ENCODE measurements around the gene GTF2H3.
"Not testable (repeated sequence)": the region's sequence is repeated elsewhere in the genome, so short reads cannot be mapped to it uniquely, and the experiment has no call there.

Gene GTF2H3

GRCh38 chr12:123633379-123634141, at the start of gene GTF2H3, which contains the start of gene EIF2B1:
GTF2H3 (plus strand) TSS chr12:123633829; CDS start chr12:123633860, 31 bp downstream.
EIF2B1 (minus strand) TSS chr12:123633686; CDS start chr12:123633557, 129 bp downstream.
- peak; percentile 91 for DNase-seq (ENCODE audit: low read depth)

GRCh38 chr12:123591702-123592481, 41.7 kb upstream of the GTF2H3 start:
- DNase-seq (ENCODE audit: low read depth) = no peak

- DNase-seq (ENCODE audit: low read depth) = no peak
Observed at GRCh38 chr12:123595729-123596128, 37.9 kb upstream of the GTF2H3 start.

GRCh38 chr12:123597100-123597499, 36.5 kb upstream of the GTF2H3 start:
- no peak for DNase-seq (ENCODE audit: low read depth)

- DNase-seq (ENCODE audit: low read depth) = no peak
Observed at GRCh38 chr12:123598522-123598921, 35.1 kb upstream of the GTF2H3 start.

- no peak for DNase-seq (ENCODE audit: low read depth)
Observed at GRCh38 chr12:123599310-123599709, 34.3 kb upstream of the GTF2H3 start.

GRCh38 chr12:123599721-123600120, 33.9 kb upstream of the GTF2H3 start:
- DNase-seq (ENCODE audit: low read depth) = no peak

- DNase-seq (ENCODE audit: low read depth) = peak; percentile 71
Observed at GRCh38 chr12:123601602-123602489, 31.8 kb upstream of the GTF2H3 start, which contains the start of gene DDX55. DDX55 (plus strand) TSS chr12:123602099; CDS start chr12:123602149, 50 bp downstream.

GRCh38 chr12:123602651-123603195, 30.9 kb upstream of the GTF2H3 start:
- DNase-seq (ENCODE audit: low read depth) = no peak

- DNase-seq (ENCODE audit: low read depth) = not testable (repeated sequence)
Observed at GRCh38 chr12:123603495-123603894, 30.1 kb upstream of the GTF2H3 start.

- no peak for DNase-seq (ENCODE audit: low read depth)
Observed at GRCh38 chr12:123607756-123608155, 25.9 kb upstream of the GTF2H3 start.

- DNase-seq (ENCODE audit: low read depth) = no peak
Observed at GRCh38 chr12:123608182-123608581, 25.4 kb upstream of the GTF2H3 start.

- DNase-seq (ENCODE audit: low read depth) = no peak
Observed at GRCh38 chr12:123614110-123614509, 19.5 kb upstream of the GTF2H3 start.

GRCh38 chr12:123614531-123614930, 19.1 kb upstream of the GTF2H3 start:
- DNase-seq (ENCODE audit: low read depth) = no peak

- DNase-seq (ENCODE audit: low read depth) = no peak
Observed at GRCh38 chr12:123617144-123617543, 16.5 kb upstream of the GTF2H3 start.

GRCh38 chr12:123617580-123617979, 16.0 kb upstream of the GTF2H3 start:
- no peak for DNase-seq (ENCODE audit: low read depth)

GRCh38 chr12:123621101-123621500, 12.5 kb upstream of the GTF2H3 start:
- no peak for DNase-seq (ENCODE audit: low read depth)

- no peak for DNase-seq (ENCODE audit: low read depth)
Observed at GRCh38 chr12:123621619-123622530, 11.8 kb upstream of the GTF2H3 start.

GRCh38 chr12:123634142-123634561, 523 bp downstream of the GTF2H3 start:
- DNase-seq (ENCODE audit: low read depth) = no peak

GRCh38 chr12:123643911-123644310, 10.3 kb downstream of the GTF2H3 start:
- no peak for DNase-seq (ENCODE audit: low read depth)

GRCh38 chr12:123645380-123645779, 11.8 kb downstream of the GTF2H3 start:
- no peak for DNase-seq (ENCODE audit: low read depth)

Measured in activated T-cell treated with anti-CD3 and anti-CD28 coated beads for 1 hour (primary cell).